Subcutaneous abdominal adipose tissue (tissue), 5 donors: Measurements from ENCODE around the gene TCEANC.
A peak's percentile ranks its signal among the peaks of the same experiment; 100 is the strongest.
"Not testable (repeated sequence)": the region's sequence is repeated elsewhere in the genome, so short reads cannot be mapped to it uniquely, and the experiment has no call there.

Experiments
- H3K27ac ChIP-seq: one replicate; pipeline ENCODE4 v1.7.0; 2013; ENCODE audit warnings: low read depth, mild to moderate bottlenecking, inconsistent platforms, low read length, moderate library complexity
- H3K27me3 ChIP-seq, 5 donors: one replicate each; pipeline ENCODE4 v1.7.0; 2013; ENCODE audit warnings: low read length in 5 of 5, inconsistent platforms in 1 of 5; ENCODE audit not compliant: control insufficient read depth in 5 of 5, insufficient read depth in 4 of 5
- H3K36me3 ChIP-seq, 5 donors: one replicate each; pipeline ENCODE4 v1.7.0; 2013; ENCODE audit warnings: low read length in 5 of 5; ENCODE audit not compliant: control insufficient read depth in 5 of 5, insufficient read depth in 5 of 5
- H3K4me1 ChIP-seq, 5 donors: one replicate each; pipeline ENCODE4 v1.7.0; 2013; ENCODE audit warnings: low read length in 5 of 5, mild to moderate bottlenecking in 3 of 5, moderate library complexity in 1 of 5; ENCODE audit not compliant: control insufficient read depth in 5 of 5, insufficient read depth in 5 of 5
- H3K4me3 ChIP-seq, 5 donors: one replicate each; pipeline ENCODE4 v1.7.0; 2013; ENCODE audit warnings: low read length in 5 of 5, low read depth in 1 of 5
- H3K9ac ChIP-seq, 5 donors: one replicate each; pipeline ENCODE4 v1.7.0; 2013; ENCODE audit warnings: low read length in 5 of 5, mild to moderate bottlenecking in 4 of 5, moderate library complexity in 3 of 5
- H3K9me3 ChIP-seq, 5 donors: one replicate each; pipeline ENCODE4 v1.7.0; 2013; ENCODE audit warnings: low read length in 5 of 5; ENCODE audit not compliant: control insufficient read depth in 5 of 5
- donor health status: healthy.
- donor health status: healthy.
- donor health status: healthy.
- donor health status: healthy.
- donor health status: healthy.

TCEANC gene

GRCh38 chrX:13652850-13653693 is at the start of gene TCEANC:
TSS of gene TCEANC (plus strand) at chrX:13653141. CDS start at chrX:13662509, 9,368 bp downstream.
- Histone ChIP-seq H3K4me3 (peak within 1 kb of the TSS; percentile 70 to 87 (median 82)), H3K36me3 (peaks cover 0 to 4% (median 0%) of the 10 kb centered on the region in 5 donors), H3K27ac (peak within 1 kb of the TSS; percentile 96), H3K9ac (peak within 1 kb of the TSS; percentile 71 to 94 (median 80)), H3K27me3 (peaks cover 0 to 6% (median 4%) of the 10 kb centered on the region in 5 donors), H3K4me1 (peaks cover 12 to 24% (median 17%) of the 10 kb centered on the region in 5 donors), H3K9me3 (peaks cover 0 to 2% (median 0%) of the 10 kb centered on the region in 5 donors)

GRCh38 chrX:13605611-13606010 is 47.3 kb upstream of the TCEANC start:
- H3K36me3 ChIP-seq: no peaks in the 10 kb centered on the region
- H3K4me3 ChIP-seq: no peak overlapping the region
- peaks cover 0 to 6% (median 2%) of the 10 kb centered on the region in 5 donors for H3K9me3 ChIP-seq
- H3K27me3 ChIP-seq: peaks cover 2 to 18% (median 14%) of the 10 kb centered on the region in 5 donors
- no peak overlapping the region for H3K9ac ChIP-seq
- no peaks in the 10 kb centered on the region for H3K4me1 ChIP-seq
- H3K27ac ChIP-seq: no peak overlapping the region

- no peaks in the 10 kb centered on the region for H3K36me3 ChIP-seq
- no peak overlapping the region for H3K9ac ChIP-seq
- no peak overlapping the region for H3K4me3 ChIP-seq
- H3K9me3 ChIP-seq: peaks cover 0 to 2% (median 2%) of the 10 kb centered on the region in 5 donors
- H3K27me3 ChIP-seq: peaks cover 2 to 12% (median 9%) of the 10 kb centered on the region in 5 donors
- H3K4me1 ChIP-seq: no peaks in the 10 kb centered on the region
- no peak overlapping the region for H3K27ac ChIP-seq
Observed at GRCh38 chrX:13607331-13607995, 45.5 kb upstream of the TCEANC start.

GRCh38 chrX:13607996-13608365 is 45.0 kb upstream of the TCEANC start:
- Histone ChIP-seq H3K36me3 (no peaks in the 10 kb centered on the region), H3K27ac (no peak overlapping the region), H3K4me1 (no peaks in the 10 kb centered on the region), H3K9ac (no peak overlapping the region), H3K27me3 (peaks cover 2 to 8% (median 6%) of the 10 kb centered on the region in 5 donors), H3K9me3 (peaks cover 0 to 2% (median 0%) of the 10 kb centered on the region in 5 donors), H3K4me3 (no peak overlapping the region)

- H3K4me3 ChIP-seq: no peak overlapping the region
- no peak overlapping the region for H3K9ac ChIP-seq
- H3K27me3 ChIP-seq: peaks cover 0 to 8% (median 0%) of the 10 kb centered on the region in 5 donors
Observed at GRCh38 chrX:13614154-13614553, 38.8 kb upstream of the TCEANC start.

GRCh38 chrX:13620207-13620606 is 32.7 kb upstream of the TCEANC start:
- H3K27me3 ChIP-seq: peaks cover 0 to 10% (median 0%) of the 10 kb centered on the region in 5 donors
- no peak overlapping the region for H3K9ac ChIP-seq
- peaks cover 2 to 11% (median 8%) of the 10 kb centered on the region in 5 donors for H3K9me3 ChIP-seq

More at GRCh38 chrX:13614154-13614553, 38.8 kb upstream of the TCEANC start:
- H3K36me3 ChIP-seq: no peaks in the 10 kb centered on the region
- no peak overlapping the region for H3K27ac ChIP-seq
- peaks cover 0 to 5% (median 0%) of the 10 kb centered on the region in 5 donors for H3K9me3 ChIP-seq
- H3K4me1 ChIP-seq: no peaks in the 10 kb centered on the region

GRCh38 chrX:13622401-13622964 is 30.5 kb upstream of the TCEANC start:
- peaks cover 0 to 10% (median 0%) of the 10 kb centered on the region in 5 donors for H3K27me3 ChIP-seq

More at GRCh38 chrX:13620207-13620606, 32.7 kb upstream of the TCEANC start:
- H3K4me1 ChIP-seq: no peaks in the 10 kb centered on the region
- H3K36me3 ChIP-seq: no peaks in the 10 kb centered on the region
- H3K4me3 ChIP-seq: no peak overlapping the region
- no peak overlapping the region for H3K27ac ChIP-seq

GRCh38 chrX:13627306-13627705 is 25.6 kb upstream of the TCEANC start:
- peaks cover 0 to 4% (median 0%) of the 10 kb centered on the region in 5 donors for H3K27me3 ChIP-seq
- H3K36me3 ChIP-seq: no peaks in the 10 kb centered on the region
- no peak overlapping the region for H3K4me3 ChIP-seq
- H3K9me3 ChIP-seq: peaks cover 4 to 16% (median 12%) of the 10 kb centered on the region in 5 donors
- H3K27ac ChIP-seq: no peak overlapping the region
- H3K9ac ChIP-seq: no peak overlapping the region
- H3K4me1 ChIP-seq: no peaks in the 10 kb centered on the region

More at GRCh38 chrX:13622401-13622964, 30.5 kb upstream of the TCEANC start:
- Histone ChIP-seq H3K36me3 (no peaks in the 10 kb centered on the region), H3K27ac (no peak overlapping the region), H3K4me1 (no peaks in the 10 kb centered on the region), H3K9me3 (peaks cover 2 to 11% (median 8%) of the 10 kb centered on the region in 5 donors), H3K4me3 (no peak overlapping the region), H3K9ac (no peak overlapping the region)

GRCh38 chrX:13637224-13637623 is 15.7 kb upstream of the TCEANC start:
- peak overlapping the region in 1 of 5 donors; percentile 29 for H3K4me3 ChIP-seq
- not testable (repeated sequence) for H3K4me1 ChIP-seq, H3K36me3 ChIP-seq, H3K27ac ChIP-seq, H3K9ac ChIP-seq
- peaks cover 0 to 17% (median 8%) of the 10 kb centered on the region in 5 donors for H3K27me3 ChIP-seq
- H3K9me3 ChIP-seq: peaks cover 3 to 23% (median 14%) of the 10 kb centered on the region in 5 donors
